ENCODE data around the gene NAB1. TPM values are rescaled to one million over a fixed set of nuclear protein-coding genes. Genes with fewer than 3 reads are reported as not detected.

Gene NAB1
- 20.5 and 22.4 TPM in 2 replicates for total RNA-seq

GRCh38 chr2:190649035-190649797 is at the start of gene NAB1:
Gene NAB1, plus strand, starts transcription at chr2:190649083. Its CDS starts 10,094 bp downstream, at chr2:190659177.

Other genes starting within 250 kb of the NAB1 start
- gene MFSD6, start 240.7 kb upstream of the NAB1 start, total RNA-seq: 1.6 and 4.7 TPM in 2 replicates
- gene NEMP2, start 114.4 kb upstream of the NAB1 start, total RNA-seq: 1.7 and 1.8 TPM in 2 replicates
- 54.8 and 56.0 TPM in 2 replicates for gene GLS, start 231.7 kb downstream of the NAB1 start, total RNA-seq